HCT116 (cell line): ENCODE measurements around the gene DHRS2. TPM values are rescaled to one million over a fixed set of nuclear protein-coding genes. Genes with fewer than 3 reads are reported as not detected.

ENCODE experiments used
- ATAC-seq: fragments of 200-7000 bp; cut with Tn5 transposase; 2 replicates; pipeline ENCODE4 v1.9.1; 2020; ENCODE audit warnings: mild to moderate bottlenecking, moderate library complexity
- BruUV-seq: library from RNA; stranded (reverse); fragments of 400-500 nt; replicated peaks from 2 replicates; lab custom pipeline; 2021; lab: Mats Ljungman, UMichigan
- CTCF ChIA-PET: fragments of 300-600 bp; sonication (Branson Sonifier 250); formaldehyde crosslinking; loops from one replicate; lab custom pipeline; 2021; ENCODE audit warnings: antibody characterized with exemption; lab: Charles Lee
- POLR2A ChIA-PET: fragments of 300-600, 350-600 bp; sonication (Branson Sonifier 250); formaldehyde crosslinking; loops from one replicate; lab custom pipeline; 2021; ENCODE audit warnings: antibody characterized with exemption; lab: Charles Lee
- RAD21 ChIA-PET, 2 experiments: fragments of 300-600 bp; sonication (Branson Sonifier 250); formaldehyde crosslinking; loops; one replicate each; lab custom pipeline; 2023; ENCODE audit warnings: low total read pairs in 2 of 2; ENCODE audit not compliant: uncharacterized antibody in 2 of 2, unreplicated experiment in 2 of 2, low non-redundant PET in 1 of 2; lab: Charles Lee
- DNase-seq: peaks from one replicate; pipeline ENCODE4 v3.0.0-alpha.2; 2010; ENCODE audit warnings: low read depth, low spot score
- H2AFZ ChIP-seq: fragments of 200-600 bp; shearing (Covaris generic), sonication (generic); 2 replicates; pipeline ENCODE4 v1.6.1; 2017; ENCODE audit warnings: low read depth, mixed run types, mixed read lengths, antibody characterized with exemption, low read length; ENCODE audit not compliant: poor library complexity, severe bottlenecking
- H3K27ac ChIP-seq: 2 replicates; pipeline ENCODE4 v1.5.1; 2012; ENCODE audit warnings: low read depth, low read length
- H3K27me3 ChIP-seq: fragments of 200-600 bp; sonication (generic); 2 replicates; pipeline ENCODE4 v1.6.1; 2016; ENCODE audit warnings: mixed run types, low read length, mixed read lengths; ENCODE audit not compliant: insufficient read depth
- H3K36me3 ChIP-seq, 2 experiments: fragments of 200-500 bp in 1 of 2; fragments of 200-600 bp in 1 of 2; sonication (Bioruptor generic) in 1 of 2; sonication (generic) in 1 of 2; 2 replicates each; pipeline versions ENCODE4 v1.5.1 to v1.6.1; 2014 to 2016; ENCODE audit warnings: low read length in 2 of 2, inconsistent platforms in 1 of 2, mixed read lengths in 1 of 2, mixed run types in 1 of 2; ENCODE audit not compliant: insufficient read depth in 2 of 2, control insufficient read depth in 1 of 2
- H3K4me1 ChIP-seq, 2 experiments: fragments of 200-600 bp in 1 of 2; sonication (generic) in 1 of 2; 2 replicates each; pipeline versions ENCODE4 v1.5.1 to v1.6.1; 2012 to 2017; ENCODE audit warnings: low read length in 2 of 2, inconsistent platforms in 1 of 2, mild to moderate bottlenecking in 1 of 2, mixed read lengths in 1 of 2, mixed run types in 1 of 2, moderate library complexity in 1 of 2; ENCODE audit not compliant: insufficient read depth in 2 of 2, control insufficient read depth in 1 of 2
- H3K4me2 ChIP-seq: fragments of 200-600 bp; sonication (generic); 2 replicates; pipeline ENCODE4 v1.6.1; 2017; ENCODE audit warnings: mixed run types, low read length, mixed read lengths
- H3K4me3 ChIP-seq, 2 experiments: fragments of 200-600 bp in 1 of 2; sonication (generic) in 1 of 2; replicated peaks in 1 of 2; 2 replicates each; pipeline ENCODE4 v1.5.1; 2011 to 2016; ENCODE audit warnings: low read length in 2 of 2, control low read depth in 1 of 2, low read depth in 1 of 2, mild to moderate bottlenecking in 1 of 2, mixed read lengths in 1 of 2, mixed run types in 1 of 2
- H3K79me2 ChIP-seq: fragments of 200-600 bp; sonication (generic); 2 replicates; pipeline ENCODE4 v1.6.1; 2017; ENCODE audit warnings: mild to moderate bottlenecking, mixed run types, low read length, moderate library complexity, mixed read lengths; ENCODE audit not compliant: insufficient read depth
- H3K9ac ChIP-seq: fragments of 200-600 bp; sonication (generic); 2 replicates; pipeline ENCODE4 v1.6.1; 2016; ENCODE audit warnings: low read length, mixed read lengths
- H3K9me2 ChIP-seq: fragments of 200-600 bp; sonication (generic), shearing (Covaris generic); 2 replicates; pipeline ENCODE4 v1.6.1; 2017; ENCODE audit warnings: mixed run types, mild to moderate bottlenecking, moderate library complexity; ENCODE audit not compliant: insufficient read depth
- H3K9me3 ChIP-seq, 2 experiments: fragments of 200-500 bp in 1 of 2; fragments of 200-600 bp in 1 of 2; sonication (Bioruptor generic) in 1 of 2; sonication (generic) in 1 of 2; 2 replicates each; pipeline ENCODE4 v1.6.1; 2014 to 2017; ENCODE audit warnings: low read length in 2 of 2, mixed read lengths in 2 of 2, inconsistent platforms in 1 of 2, low read depth in 1 of 2, mild to moderate bottlenecking in 1 of 2, mixed run types in 1 of 2, moderate library complexity in 1 of 2; ENCODE audit not compliant: control insufficient read depth in 1 of 2, insufficient read depth in 1 of 2
- H4K20me1 ChIP-seq: fragments of 200-600 bp; sonication (generic), shearing (Covaris generic); 2 replicates; pipeline ENCODE4 v1.6.1; 2017; ENCODE audit warnings: mixed run types, mild to moderate bottlenecking, moderate library complexity; ENCODE audit not compliant: insufficient read depth
- CBX3 ChIP-seq: IDR thresholded peaks from 2 replicates; pipeline ENCODE4 v1.6.1; 2012; ENCODE audit warnings: low read depth
- CTCF ChIP-seq, 3 experiments: fragments of 200-600 bp in 1 of 3; sonication (generic) in 1 of 3; IDR thresholded peaks in 2 of 3; conservative IDR thresholded peaks in 1 of 3; 2 replicates each; pipeline ENCODE4 v1.5.1; 2012 to 2017; ENCODE audit warnings: low read depth in 2 of 3, low read length in 2 of 3, antibody characterized with exemption in 1 of 3, borderline replicate concordance in 1 of 3, control low read depth in 1 of 3, mild to moderate bottlenecking in 1 of 3, mixed read lengths in 1 of 3, mixed run types in 1 of 3, moderate library complexity in 1 of 3; ENCODE audit not compliant: insufficient read depth in 1 of 3
- EGR1 ChIP-seq: IDR thresholded peaks from 2 replicates; pipeline ENCODE4 v1.6.1; 2012; ENCODE audit warnings: low read depth
- POLR2A ChIP-seq: IDR thresholded peaks from 2 replicates; pipeline ENCODE4 v1.7.0; 2011; ENCODE audit warnings: borderline replicate concordance; ENCODE audit not compliant: insufficient read depth, insufficient read length; ENCODE audit errors: extremely low read depth
- RAD21 ChIP-seq: IDR thresholded peaks from 2 replicates; pipeline ENCODE4 v1.6.1; 2012; ENCODE audit warnings: low read depth, mild to moderate bottlenecking
- ZFX ChIP-seq: fragments of 450-650 bp; IDR thresholded peaks from 2 replicates; pipeline ENCODE4 v1.6.1; 2017
- intact Hi-C: fragments of 100-400 bp; cut with micrococcal nuclease; formaldehyde crosslinking; loops from 2 replicates; pipeline ENCODE4 v1.10.0; 2022
- total RNA-seq: library from RNA; stranded (reverse); gene quantifications from one replicate; pipeline ENCODE4 v1.2.1, GENCODE V29; 2021; ENCODE audit not compliant: unreplicated experiment

DHRS2 gene
- total RNA-seq, 1 experiment from 2014 or later = 10.0 TPM

GRCh38 chr14:23631702-23632460, 4.3 kb upstream of the DHRS2 start:
- ChIA-PET RAD21 (interaction anchor here (1.1 to 2.7 kb wide), 6 partner anchors 34 to 299 kb away, joined by 3 to 16 read pairs (median 4); no protein-coding TSS in a partner anchor), POLR2A (interaction anchor here (1.1 to 1.2 kb wide), 3 partner anchors 9 to 278 kb away, joined by 3 to 5 read pairs (median 3); no protein-coding TSS in a partner anchor), CTCF (interaction anchor here (0.8 to 4.5 kb wide), 32 partner anchors 9 to 667 kb away, joined by 3 to 63 read pairs (median 6); partner anchors contain the start of genes AP1G2 and DHRS4)
- H2AFZ ChIP-seq = peak overlapping the region; percentile 77
- intact Hi-C loops = loop anchor here (2.0 to 5.0 kb wide), 3 partner anchors 95 to 299 kb away; no protein-coding TSS in a partner anchor
- TF ChIP-seq RAD21 (peak; percentile 79), CTCF (IDR thresholded peaks at IDR 0.05 in 2 of 3, conservative IDR thresholded peaks at IDR 0.05 in 1 of 3; ENCODE audit: borderline replicate concordance in 1 of 3, insufficient read depth in 1 of 3, low read depth in 2 of 3, low read length in 2 of 3) (peak; percentile 64 to 98 (median 95)), EGR1 (no peak), POLR2A (no peak), CBX3 (no peak), ZFX (no peak)
- no peak overlapping the region for H3K9ac ChIP-seq
- H3K4me1 ChIP-seq = peaks cover 6% of the 10 kb centered on the region in 2 experiments; a peak in 3 of 4 replicates
- no TSS peak for BruUV-seq
- H4K20me1 ChIP-seq = no peaks in the 10 kb centered on the region
- H3K4me3 ChIP-seq = no peak overlapping the region
- H3K9me3 ChIP-seq = no peaks in the 10 kb centered on the region
- H3K4me2 ChIP-seq = peak overlapping the region; percentile 21
- peak; percentile 90 for ATAC-seq
- H3K9me2 ChIP-seq = no peaks in the 10 kb centered on the region
- H3K27ac ChIP-seq = peak overlapping the region; percentile 29; the same call in 1 of the 2 replicates
- no peaks in the 10 kb centered on the region for H3K27me3 ChIP-seq
- no peaks in the 10 kb centered on the region for H3K79me2 ChIP-seq
- peak; percentile 65 for DNase-seq
- no peaks in the 10 kb centered on the region for H3K36me3 ChIP-seq
